GM18870 (cell line): ENCODE data around the gene TENT5C.

Experiments used
- ATAC-seq: cut with Tn5 transposase; IDR thresholded peaks from one replicate; pipeline ENCODE4 v1.9.1; 2021; ENCODE audit warnings: moderate library complexity; ENCODE audit not compliant: unreplicated experiment

TENT5C gene

DNA sequence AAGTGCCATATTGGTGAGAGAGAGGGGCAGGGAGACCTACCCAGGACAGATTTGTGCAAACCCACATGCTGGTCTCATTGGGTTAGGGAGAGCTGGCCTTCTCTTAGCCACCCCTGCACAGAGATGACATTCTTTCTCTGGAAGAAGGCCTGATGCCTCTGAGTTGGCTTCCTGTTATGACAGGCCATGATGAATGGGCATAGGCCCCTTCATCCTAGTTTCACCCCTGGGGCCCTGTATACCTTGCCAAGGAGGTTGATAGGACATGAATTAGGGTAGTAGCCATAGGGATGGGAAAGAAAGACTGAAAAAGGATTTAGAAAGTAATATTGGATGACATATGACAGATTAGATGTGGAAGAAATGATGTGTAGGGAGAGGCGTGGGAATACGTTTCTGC lies 46.6 kb downstream of the TENT5C start:
- ATAC-seq = no peak

GRCh38 chr1:117653195-117653594 lies 47.3 kb downstream of the TENT5C start:
- no peak for ATAC-seq

- ATAC-seq = no peak
These were observed 48.1 kb downstream of the TENT5C start for GRCh38 chr1:117653732-117654492.

DNA sequence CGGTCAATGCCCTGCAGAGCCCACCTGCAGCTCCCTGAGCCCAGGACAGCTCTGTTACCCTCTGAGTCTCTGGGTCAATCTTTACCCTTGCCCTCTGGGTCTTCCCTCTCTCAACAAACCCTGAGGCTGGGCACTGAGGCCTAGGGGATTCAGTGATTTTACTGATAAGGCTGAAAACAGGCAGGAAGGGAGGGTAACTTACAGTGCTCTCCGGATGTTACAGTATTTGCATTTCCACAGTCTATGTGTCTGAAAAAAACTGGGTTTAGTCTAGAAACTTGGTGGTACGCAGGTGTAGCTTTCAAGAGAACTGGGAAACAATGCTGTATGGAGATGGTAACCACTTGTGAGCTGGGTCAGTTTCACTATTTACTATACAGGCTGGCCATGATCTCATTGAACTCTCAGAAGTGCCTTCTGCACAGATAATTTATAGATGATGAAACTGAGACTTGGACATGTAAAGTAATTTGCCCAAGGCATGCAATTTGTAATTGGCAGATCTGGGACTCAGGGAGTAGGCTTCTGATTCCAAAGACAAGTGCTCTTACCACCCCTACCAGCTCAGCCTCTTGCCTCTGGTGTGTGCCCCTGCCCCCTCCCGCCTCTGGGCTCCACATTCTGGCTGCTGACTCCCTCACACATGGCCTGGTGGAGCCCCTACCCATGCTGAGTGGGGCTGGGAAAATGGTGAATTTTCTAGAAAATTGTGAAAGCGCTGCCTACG lies 48.8 kb downstream of the TENT5C start:
- peak; percentile 90 for ATAC-seq

- no peak for ATAC-seq
These were observed 49.4 kb downstream of the TENT5C start for GRCh38 chr1:117655220-117655577.

DNA sequence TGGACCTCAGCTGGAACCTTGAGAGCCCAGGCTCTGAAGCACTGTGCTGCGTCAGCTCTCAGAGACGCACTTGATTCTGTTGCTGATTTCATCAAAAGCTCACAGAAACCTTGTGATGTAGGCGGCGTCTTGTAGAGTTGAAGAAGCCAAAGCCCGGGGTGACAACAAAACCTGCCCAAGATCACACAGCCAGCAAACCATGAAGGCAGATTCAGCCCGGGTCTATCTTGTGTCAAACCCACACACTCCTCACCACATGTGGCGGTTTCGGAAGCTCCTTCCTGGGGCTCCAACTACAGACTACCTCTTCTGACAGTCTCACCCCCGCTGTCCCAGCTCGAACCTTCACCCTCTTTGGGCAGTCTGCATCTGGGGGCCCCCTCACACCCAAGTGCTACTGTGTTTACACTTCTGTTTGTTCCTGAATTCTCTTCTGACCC lies 50.4 kb downstream of the TENT5C start:
- ATAC-seq = peak; percentile 38

GRCh38 chr1:117657031-117657430 lies 51.2 kb downstream of the TENT5C start:
- no peak for ATAC-seq

GRCh38 chr1:117657949-117658660 lies 52.3 kb downstream of the TENT5C start:
- ATAC-seq = no peak

GRCh38 chr1:117658676-117659075 lies 52.8 kb downstream of the TENT5C start:
- no peak for ATAC-seq

DNA sequence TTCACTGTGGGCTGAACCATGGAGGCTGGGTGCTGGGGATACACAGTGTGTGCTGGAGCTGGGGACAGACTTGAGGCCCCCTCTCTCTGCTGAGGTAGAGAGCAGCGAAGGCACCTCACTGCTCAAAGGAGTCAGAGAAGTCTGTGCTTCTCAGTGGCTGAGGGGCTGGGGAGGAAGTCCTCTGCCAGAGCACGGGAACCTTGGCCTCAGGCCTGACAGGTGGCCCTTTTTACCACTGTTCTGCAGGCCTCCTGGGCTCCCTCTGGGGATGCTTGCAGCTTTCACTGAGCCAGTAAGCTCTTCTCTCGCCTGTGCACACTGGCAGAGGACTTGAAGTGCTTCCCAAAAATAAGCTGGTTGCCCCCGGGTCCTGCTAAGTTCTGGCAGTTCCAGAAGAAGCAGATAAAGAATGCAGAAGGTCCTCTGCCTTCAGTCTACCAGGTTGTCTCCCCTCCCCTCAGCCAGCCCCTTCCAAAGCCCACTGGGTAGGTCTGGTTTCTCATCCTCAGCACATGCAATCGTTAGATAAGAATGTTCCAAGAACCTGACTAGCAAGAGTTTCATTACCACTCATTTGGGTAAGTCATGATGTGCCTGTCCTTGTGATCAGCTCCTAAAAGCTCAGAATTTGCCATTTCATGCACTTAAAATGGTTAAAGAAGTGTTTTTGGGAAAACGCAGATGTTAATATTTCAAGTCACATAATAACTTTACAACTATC lies 53.9 kb downstream of the TENT5C start:
- no peak for ATAC-seq

DNA sequence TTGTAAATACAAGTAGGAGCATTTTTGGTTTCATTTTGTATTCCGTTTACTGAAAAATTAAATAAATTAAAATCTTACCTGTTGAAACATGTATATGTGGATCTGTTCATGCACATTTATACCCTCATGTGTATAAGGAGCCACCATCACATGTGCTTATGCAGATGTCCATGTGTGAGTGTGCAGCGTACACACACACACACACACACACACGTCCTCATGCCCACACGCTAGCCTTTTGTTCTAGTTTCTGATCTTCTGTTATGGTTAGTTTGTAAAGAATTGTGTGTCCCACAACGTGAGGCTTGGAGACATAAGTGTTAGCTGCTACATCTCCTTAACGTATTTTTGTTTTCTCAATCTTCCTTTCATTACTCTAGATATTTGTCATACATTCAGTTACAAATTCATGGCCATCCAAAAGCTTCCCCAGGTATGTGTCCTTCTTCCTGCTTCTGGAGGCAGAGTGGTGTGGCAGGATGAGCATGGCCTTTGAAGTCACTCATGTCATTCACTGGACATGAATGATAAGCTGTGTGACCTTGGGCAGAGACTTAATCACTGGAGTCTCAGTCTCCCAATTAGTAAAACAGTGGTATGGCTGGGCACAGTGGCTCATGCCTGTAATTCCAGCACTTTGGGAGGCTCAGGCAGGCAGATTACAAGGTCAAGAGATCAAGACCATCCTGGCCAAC lies 54.6 kb downstream of the TENT5C start:
- ATAC-seq = no peak

GRCh38 chr1:117661027-117661426 lies 55.2 kb downstream of the TENT5C start:
- ATAC-seq = no peak

DNA sequence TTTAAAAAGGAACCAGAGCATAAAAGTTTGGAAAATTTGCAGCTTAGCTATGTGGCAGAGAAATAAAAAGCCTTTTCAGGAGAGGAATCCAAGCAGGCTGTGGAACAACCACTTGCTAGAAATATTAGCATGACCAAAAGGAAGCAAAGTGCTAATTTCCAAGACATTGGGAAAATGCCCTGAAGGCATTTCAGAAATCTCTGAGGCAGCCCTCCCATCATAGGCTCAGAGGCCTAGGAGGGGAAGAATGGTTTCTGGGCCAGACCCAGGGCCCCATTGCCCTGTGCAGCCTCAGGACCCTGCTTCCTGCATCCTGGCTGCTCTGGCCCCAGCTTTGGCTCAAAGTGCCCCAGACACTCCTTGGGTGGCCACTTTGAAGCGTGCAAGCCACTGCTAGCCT lies 56.8 kb downstream of the TENT5C start:
- ATAC-seq = no peak

- ATAC-seq = no peak
These were observed 57.5 kb downstream of the TENT5C start for GRCh38 chr1:117663156-117663902.

- ATAC-seq = peak; percentile 99
These were observed 58.5 kb downstream of the TENT5C start for GRCh38 chr1:117664314-117664713.

- no peak for ATAC-seq
These were observed 59.9 kb downstream of the TENT5C start for GRCh38 chr1:117665556-117666270.

GRCh38 chr1:117669572-117669971 lies 63.7 kb downstream of the TENT5C start:
- no peak for ATAC-seq

- ATAC-seq = no peak
These were observed 65.3 kb downstream of the TENT5C start for GRCh38 chr1:117670976-117671780.
